Measurements from ENCODE around the gene RFX2.

RFX2 gene

GRCh38 chr19:6056801-6057650 is 53.3 kb downstream of the RFX2 start:
- H2BK15ac ChIP-seq (ENCODE audit: low read length): no peak overlapping the region
- H3K4me3 ChIP-seq (ENCODE audit: low read length in 2 of 2): no peak overlapping the region
- H4K91ac ChIP-seq (ENCODE audit: low read depth, low read length, poor library complexity): no peak overlapping the region
- H3K27ac ChIP-seq (replicated peaks; ENCODE audit: low read length): no peak overlapping the region
- H3K4ac ChIP-seq (ENCODE audit: low read length): no peak overlapping the region
- no peak overlapping the region for H3K4me2 ChIP-seq (ENCODE audit: insufficient read depth, low read length, poor library complexity, severe bottlenecking)
- peak overlapping the region; percentile 45 for H3K18ac ChIP-seq (ENCODE audit: low read length)
- DNase-seq (ENCODE audit: low spot score): no peak
- H3K9me3 ChIP-seq (replicated peaks in 1 of 2; ENCODE audit: control insufficient read depth in 2 of 2, insufficient read depth in 1 of 2, low read depth in 1 of 2, low read length in 2 of 2): peaks cover 0 to 11% of the 10 kb centered on the region in 2 donors
- H3K36me3 ChIP-seq (replicated peaks in 1 of 2; ENCODE audit: control insufficient read depth in 2 of 2, insufficient read depth in 2 of 2, low read length in 2 of 2): peaks cover 2 to 6% of the 10 kb centered on the region in 2 donors
- no peak overlapping the region for H3K23ac ChIP-seq (ENCODE audit: low read depth, low read length, poor library complexity)
- no peak overlapping the region for H3K14ac ChIP-seq (ENCODE audit: low read length)
- H2BK12ac ChIP-seq (ENCODE audit: low read length): no peak overlapping the region
- H2BK120ac ChIP-seq (ENCODE audit: low read depth, low read length): no peak overlapping the region
- H2AK5ac ChIP-seq (ENCODE audit: low read depth, low read length): no peak overlapping the region
- H4K8ac ChIP-seq (ENCODE audit: low read depth, low read length): no peak overlapping the region
- H2BK5ac ChIP-seq (ENCODE audit: low read length): no peak overlapping the region
- H3K79me1 ChIP-seq (ENCODE audit: low read depth, low read length): no peaks in the 10 kb centered on the region
- no CpG with 5 or more reads among the region's 28 CpGs for WGBS, 2 donors (ENCODE audit: extremely low coverage in 2 of 2, insufficient read length in 2 of 2, insufficient replicate concordance in 1 of 2)
- H2AFZ ChIP-seq (ENCODE audit: low read length): no peak overlapping the region
- H3K4me1 ChIP-seq (ENCODE audit: control insufficient read depth in 2 of 2, insufficient read depth in 1 of 2, low read depth in 1 of 2, low read length in 2 of 2): peaks cover 20 to 21% of the 10 kb centered on the region in 2 donors
- no peak overlapping the region for H3K9ac ChIP-seq (ENCODE audit: low read depth, low read length, poor library complexity)
- no peaks in the 10 kb centered on the region for H3K27me3 ChIP-seq (ENCODE audit: control insufficient read depth in 3 of 3, insufficient read depth in 3 of 3, low read depth in 1 of 3, low read length in 3 of 3)

DNA sequence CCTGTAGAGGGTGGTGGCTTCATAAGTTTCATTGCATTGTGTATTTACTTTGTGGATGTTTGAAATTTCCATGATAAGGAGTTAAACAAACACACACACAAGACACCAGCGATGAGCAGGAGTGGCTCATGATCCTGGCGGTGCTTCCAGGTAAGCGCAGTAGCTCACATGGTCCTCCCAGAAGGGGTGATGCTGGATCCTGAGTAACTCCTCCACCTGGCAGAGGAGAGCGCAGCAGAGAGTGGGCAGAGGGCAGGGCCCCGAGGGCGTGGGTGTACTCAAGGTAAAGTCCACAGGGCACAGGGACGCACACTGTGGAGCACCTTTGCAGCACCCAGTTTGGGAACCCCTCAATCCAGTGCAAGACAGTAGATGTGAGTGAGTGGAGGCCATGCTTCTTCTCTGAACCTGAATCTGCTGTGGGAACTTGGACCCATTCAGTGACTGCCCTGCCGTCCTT is 54.0 kb downstream of the RFX2 start:
- H2AK5ac ChIP-seq (ENCODE audit: low read depth, low read length): no peak overlapping the region
- H3K4me1 ChIP-seq (ENCODE audit: control insufficient read depth in 2 of 2, insufficient read depth in 1 of 2, low read depth in 1 of 2, low read length in 2 of 2): peaks cover 20 to 21% of the 10 kb centered on the region in 2 donors
- no peak for DNase-seq (ENCODE audit: low spot score)
- H4K8ac ChIP-seq (ENCODE audit: low read depth, low read length): no peak overlapping the region
- peaks cover 2 to 6% of the 10 kb centered on the region in 2 donors for H3K36me3 ChIP-seq (replicated peaks in 1 of 2; ENCODE audit: control insufficient read depth in 2 of 2, insufficient read depth in 2 of 2, low read length in 2 of 2)
- H3K4me3 ChIP-seq (ENCODE audit: low read length in 2 of 2): no peak overlapping the region
- H3K4ac ChIP-seq (ENCODE audit: low read length): no peak overlapping the region
- no peak overlapping the region for H3K14ac ChIP-seq (ENCODE audit: low read length)
- H2BK15ac ChIP-seq (ENCODE audit: low read length): no peak overlapping the region
- H2AFZ ChIP-seq (ENCODE audit: low read length): no peak overlapping the region
- no peaks in the 10 kb centered on the region for H3K27me3 ChIP-seq (ENCODE audit: control insufficient read depth in 3 of 3, insufficient read depth in 3 of 3, low read depth in 1 of 3, low read length in 3 of 3)
- no peak overlapping the region for H3K23ac ChIP-seq (ENCODE audit: low read depth, low read length, poor library complexity)
- H3K27ac ChIP-seq (replicated peaks; ENCODE audit: low read length): no peak overlapping the region
- WGBS, 2 donors (ENCODE audit: extremely low coverage in 2 of 2, insufficient read length in 2 of 2, insufficient replicate concordance in 1 of 2): no CpG with 5 or more reads among the region's 8 CpGs
- no peak overlapping the region for H3K4me2 ChIP-seq (ENCODE audit: insufficient read depth, low read length, poor library complexity, severe bottlenecking)
- no peak overlapping the region for H3K18ac ChIP-seq (ENCODE audit: low read length)
- H3K79me1 ChIP-seq (ENCODE audit: low read depth, low read length): no peaks in the 10 kb centered on the region
- H3K9ac ChIP-seq (ENCODE audit: low read depth, low read length, poor library complexity): no peak overlapping the region
- H3K9me3 ChIP-seq (replicated peaks in 1 of 2; ENCODE audit: control insufficient read depth in 2 of 2, insufficient read depth in 1 of 2, low read depth in 1 of 2, low read length in 2 of 2): peaks cover 0 to 11% of the 10 kb centered on the region in 2 donors
- H2BK12ac ChIP-seq (ENCODE audit: low read length): no peak overlapping the region
- no peak overlapping the region for H4K91ac ChIP-seq (ENCODE audit: low read depth, low read length, poor library complexity)
- H2BK5ac ChIP-seq (ENCODE audit: low read length): no peak overlapping the region
- no peak overlapping the region for H2BK120ac ChIP-seq (ENCODE audit: low read depth, low read length)

DNA sequence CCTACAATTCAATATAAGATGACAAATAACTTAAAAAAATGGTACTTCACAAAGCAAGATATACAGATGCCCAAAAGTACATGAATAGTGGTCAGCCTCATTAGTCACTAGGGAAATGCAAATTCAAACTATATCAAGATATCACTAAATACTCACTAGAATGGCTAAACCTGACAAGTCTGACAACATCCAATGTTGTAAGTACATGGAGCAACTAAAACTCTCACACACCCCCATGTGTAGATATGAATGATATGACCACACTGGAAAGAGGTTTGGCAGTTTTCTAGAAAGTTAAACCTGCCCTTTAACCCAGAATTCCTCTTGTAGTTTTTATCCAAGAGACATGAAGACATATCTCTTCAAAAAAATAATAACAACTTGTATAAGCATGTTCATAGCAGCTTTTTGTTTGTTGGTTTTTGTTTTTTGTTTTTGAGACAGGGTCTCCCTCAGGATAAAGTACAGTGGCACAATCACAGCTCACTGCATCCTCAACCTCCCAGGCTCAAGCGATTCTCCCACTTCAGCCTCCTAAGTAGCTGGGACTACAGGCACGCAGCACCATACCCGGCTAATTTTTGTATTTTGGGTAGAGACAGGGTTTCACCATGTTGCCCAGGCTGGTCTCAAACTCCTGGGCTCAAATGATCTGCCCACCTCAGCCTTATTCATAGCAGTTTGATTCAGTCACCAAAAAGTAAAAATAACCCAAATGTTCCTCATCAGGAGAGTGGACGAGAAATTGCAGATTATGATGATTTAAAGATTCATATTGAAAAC is 55.1 kb downstream of the RFX2 start:
- no peak overlapping the region for H3K9ac ChIP-seq (ENCODE audit: low read depth, low read length, poor library complexity)
- no peaks in the 10 kb centered on the region for H3K79me1 ChIP-seq (ENCODE audit: low read depth, low read length)
- no peak overlapping the region for H3K14ac ChIP-seq (ENCODE audit: low read length)
- no peak overlapping the region for H3K4me2 ChIP-seq (ENCODE audit: insufficient read depth, low read length, poor library complexity, severe bottlenecking)
- H2BK15ac ChIP-seq (ENCODE audit: low read length): no peak overlapping the region
- H3K27ac ChIP-seq (replicated peaks; ENCODE audit: low read length): no peak overlapping the region
- H2AK5ac ChIP-seq (ENCODE audit: low read depth, low read length): no peak overlapping the region
- H3K4me3 ChIP-seq (ENCODE audit: low read length in 2 of 2): no peak overlapping the region
- no peak overlapping the region for H2BK5ac ChIP-seq (ENCODE audit: low read length)
- H3K23ac ChIP-seq (ENCODE audit: low read depth, low read length, poor library complexity): no peak overlapping the region
- H2BK12ac ChIP-seq (ENCODE audit: low read length): no peak overlapping the region
- H3K9me3 ChIP-seq (replicated peaks in 1 of 2; ENCODE audit: control insufficient read depth in 2 of 2, insufficient read depth in 1 of 2, low read depth in 1 of 2, low read length in 2 of 2): peaks cover 0 to 13% of the 10 kb centered on the region in 2 donors
- no peak overlapping the region for H2AFZ ChIP-seq (ENCODE audit: low read length)
- no CpG with 5 or more reads among the region's 4 CpGs for WGBS, 2 donors (ENCODE audit: extremely low coverage in 2 of 2, insufficient read length in 2 of 2, insufficient replicate concordance in 1 of 2)
- H3K27me3 ChIP-seq (ENCODE audit: control insufficient read depth in 3 of 3, insufficient read depth in 3 of 3, low read depth in 1 of 3, low read length in 3 of 3): no peaks in the 10 kb centered on the region
- H4K91ac ChIP-seq (ENCODE audit: low read depth, low read length, poor library complexity): no peak overlapping the region
- no peak overlapping the region for H3K18ac ChIP-seq (ENCODE audit: low read length)
- DNase-seq (ENCODE audit: low spot score): no peak
- no peak overlapping the region for H4K8ac ChIP-seq (ENCODE audit: low read depth, low read length)
- H3K4ac ChIP-seq (ENCODE audit: low read length): no peak overlapping the region
- peaks cover 2 to 6% of the 10 kb centered on the region in 2 donors for H3K36me3 ChIP-seq (replicated peaks in 1 of 2; ENCODE audit: control insufficient read depth in 2 of 2, insufficient read depth in 2 of 2, low read length in 2 of 2)
- no peak overlapping the region for H2BK120ac ChIP-seq (ENCODE audit: low read depth, low read length)
- H3K4me1 ChIP-seq (ENCODE audit: control insufficient read depth in 2 of 2, insufficient read depth in 1 of 2, low read depth in 1 of 2, low read length in 2 of 2): peaks cover 13 to 21% of the 10 kb centered on the region in 2 donors
